GM18526 (cell line): ENCODE data around the gene TMED10.
A peak's percentile ranks its signal among the peaks of the same experiment; 100 is the strongest.

Source experiments
- POLR2A ChIP-seq: IDR thresholded peaks from 3 replicates; pipeline ENCODE4 v1.6.1; 2011; ENCODE audit not compliant: insufficient read length; ENCODE audit errors: extremely low read depth

TMED10 gene

DNA sequence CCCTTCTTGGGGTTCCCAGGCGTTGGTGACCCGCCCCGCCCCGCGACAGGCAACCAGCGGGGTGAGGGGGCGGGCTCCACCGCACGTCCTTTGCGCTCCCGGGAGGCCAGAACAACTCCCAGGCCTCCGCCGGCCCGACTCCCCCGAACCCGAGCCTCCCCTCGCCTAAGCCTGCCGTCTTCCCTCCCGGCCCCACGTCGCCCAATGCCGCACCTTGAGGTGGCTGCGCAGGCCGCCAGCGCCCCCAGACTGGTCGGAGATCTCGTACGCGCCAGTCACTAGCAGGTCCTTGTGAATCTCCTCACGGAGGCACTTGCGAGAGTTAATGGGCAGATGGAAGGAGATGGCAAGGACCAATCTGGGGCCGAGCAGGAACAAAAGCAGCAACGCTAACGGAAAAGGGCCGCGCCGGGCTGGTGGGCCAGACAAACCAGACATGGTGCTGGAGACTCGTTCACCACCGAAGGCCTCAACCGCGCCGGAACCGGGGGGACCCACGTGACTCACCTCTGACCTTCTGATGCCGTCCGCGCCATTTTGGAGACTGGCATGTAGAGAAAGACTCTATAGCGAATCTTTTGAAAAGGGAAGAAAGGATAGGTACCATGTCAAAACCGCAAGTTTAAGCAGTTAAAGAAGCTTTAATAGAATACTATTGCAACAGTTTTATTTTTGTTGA, at the start of gene TMED10:
Gene TMED10, minus strand, starts transcription at position 471 of the 679 bp plus-strand sequence. Its CDS starts 33 bp downstream, at position 438.
- TF ChIP-seq POLR2A: peak; percentile 35

DNA sequence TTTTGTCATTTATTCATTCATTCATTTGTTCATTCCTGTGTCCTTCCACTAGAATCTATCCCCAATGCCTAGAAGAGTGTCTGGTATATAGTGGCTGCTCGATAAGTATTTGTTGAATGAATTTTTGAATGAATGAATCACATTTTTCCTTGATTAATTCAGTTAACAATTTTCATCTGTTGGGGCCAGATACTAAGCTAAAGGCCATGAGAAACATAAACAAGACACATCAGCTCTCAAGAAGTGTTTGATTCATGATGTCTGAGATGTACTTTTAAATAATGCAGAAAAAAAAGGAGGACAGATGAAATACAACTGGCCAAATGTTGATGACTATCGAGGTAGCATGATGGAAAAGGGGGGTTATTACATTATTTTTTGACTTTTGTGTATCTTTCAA, 48.1 kb upstream of the TMED10 start:
- no peak for TF ChIP-seq POLR2A

GRCh38 chr14:75223664-75224154, 47.3 kb upstream of the TMED10 start:
- TF ChIP-seq POLR2A: no peak

- no peak for TF ChIP-seq POLR2A
These were observed 45.8 kb upstream of the TMED10 start for GRCh38 chr14:75222208-75222701.

DNA sequence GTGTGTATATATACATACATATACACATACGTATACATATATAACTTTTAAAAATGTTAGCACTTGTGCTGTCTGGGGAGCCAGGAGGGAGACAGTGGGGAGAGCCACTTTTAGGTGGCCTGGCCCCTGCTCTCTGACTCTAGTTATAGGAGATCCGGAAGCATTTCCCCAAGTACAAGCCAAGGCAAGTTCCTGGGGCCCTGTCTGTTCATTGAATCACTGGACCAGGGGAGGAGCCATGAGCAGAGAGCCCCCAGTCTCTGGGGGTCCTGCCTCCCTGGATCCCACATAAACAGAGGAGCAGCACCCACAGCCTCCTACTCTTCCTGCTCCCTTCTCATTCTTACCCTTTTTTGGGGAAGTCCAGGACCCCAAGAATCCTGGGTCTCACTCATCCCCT, 45.4 kb upstream of the TMED10 start:
- TF ChIP-seq POLR2A: no peak

- no peak for TF ChIP-seq POLR2A
These were observed 43.7 kb upstream of the TMED10 start for GRCh38 chr14:75220156-75220555.

GRCh38 chr14:75217508-75218206, 41.2 kb upstream of the TMED10 start:
- no peak for TF ChIP-seq POLR2A

- TF ChIP-seq POLR2A: no peak
These were observed 40.1 kb upstream of the TMED10 start for GRCh38 chr14:75216427-75217006.

DNA sequence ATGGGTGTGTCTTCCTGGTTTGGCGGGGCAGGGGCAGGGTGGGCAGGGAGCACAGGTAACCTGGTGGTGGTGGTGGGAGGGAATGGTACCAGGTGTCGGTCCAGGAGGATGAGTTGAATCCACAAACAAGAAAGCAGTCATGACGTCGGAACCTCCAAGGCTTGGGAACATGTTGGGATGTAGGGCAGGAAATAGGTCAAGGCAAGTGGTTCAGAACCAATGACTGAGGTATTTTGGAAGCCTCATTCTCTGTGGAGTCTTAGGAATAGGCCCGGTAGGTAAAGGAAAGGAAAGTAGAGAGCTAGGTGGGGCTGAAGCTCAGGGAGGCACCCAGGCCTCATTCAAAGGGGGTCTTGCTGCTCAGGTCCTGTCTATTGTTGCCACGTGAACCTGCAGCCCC, 39.1 kb upstream of the TMED10 start:
- TF ChIP-seq POLR2A: no peak

- no peak for TF ChIP-seq POLR2A
These were observed 38.1 kb upstream of the TMED10 start for GRCh38 chr14:75214558-75214957.

DNA sequence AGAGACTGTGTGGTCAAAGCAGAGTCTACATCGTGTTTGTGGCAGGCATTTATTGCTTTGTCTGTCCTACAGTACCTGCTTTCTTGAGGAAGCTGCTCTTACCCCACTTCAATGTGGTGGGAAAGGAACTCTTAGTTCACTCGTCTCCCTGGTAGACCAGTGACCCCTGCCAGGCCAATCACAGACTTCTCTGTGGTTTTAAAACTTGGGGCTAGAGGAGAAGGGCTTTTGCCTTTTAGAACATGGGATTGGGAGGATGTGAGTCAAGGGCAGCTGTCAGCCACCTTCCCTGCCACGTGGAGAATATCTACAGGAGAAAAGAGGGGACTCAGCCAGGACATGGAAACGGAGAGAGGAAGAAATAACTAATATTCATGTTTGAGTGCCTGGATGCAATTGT, 36.8 kb upstream of the TMED10 start:
- no peak for TF ChIP-seq POLR2A

DNA sequence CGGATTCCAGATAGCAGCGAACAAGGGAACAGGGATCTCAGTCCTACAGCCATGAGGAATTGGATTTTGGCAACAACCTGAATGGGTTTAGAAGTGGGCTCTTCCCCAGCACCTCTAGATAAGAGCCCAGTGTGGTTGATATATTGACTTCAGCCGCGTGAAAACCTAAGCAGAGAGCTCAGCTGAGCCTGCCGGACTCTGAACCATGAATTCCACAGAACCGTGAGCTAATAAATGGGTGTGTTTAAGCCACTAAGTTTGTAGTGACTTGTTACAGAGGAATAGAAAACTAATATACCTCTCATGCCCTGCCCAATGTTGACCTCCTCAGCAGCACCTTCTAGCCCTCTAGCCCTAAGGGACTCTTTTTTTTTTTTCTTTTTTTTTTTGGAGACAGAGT, 32.4 kb upstream of the TMED10 start:
- no peak for TF ChIP-seq POLR2A

DNA sequence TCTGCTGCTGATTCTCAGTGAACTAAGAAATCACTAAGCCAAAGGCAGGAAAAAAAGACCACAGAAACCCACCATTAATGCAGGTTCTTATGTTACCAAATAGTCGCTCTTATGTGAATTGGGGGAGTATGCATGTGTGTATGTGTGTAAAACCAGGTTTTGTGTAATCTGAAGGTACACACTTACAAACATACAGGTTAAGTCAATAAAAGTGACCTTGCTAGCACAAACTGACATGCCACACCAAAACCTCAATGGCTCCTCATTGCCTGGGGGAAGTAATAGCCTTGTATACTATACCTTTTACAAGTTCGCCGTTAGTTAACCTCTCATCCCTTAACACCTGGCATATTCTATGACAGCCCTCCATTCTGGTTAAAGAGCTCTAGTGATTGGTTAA, 29.8 kb upstream of the TMED10 start:
- TF ChIP-seq POLR2A: no peak

GRCh38 chr14:75205591-75205990, 29.2 kb upstream of the TMED10 start:
- TF ChIP-seq POLR2A: no peak

DNA sequence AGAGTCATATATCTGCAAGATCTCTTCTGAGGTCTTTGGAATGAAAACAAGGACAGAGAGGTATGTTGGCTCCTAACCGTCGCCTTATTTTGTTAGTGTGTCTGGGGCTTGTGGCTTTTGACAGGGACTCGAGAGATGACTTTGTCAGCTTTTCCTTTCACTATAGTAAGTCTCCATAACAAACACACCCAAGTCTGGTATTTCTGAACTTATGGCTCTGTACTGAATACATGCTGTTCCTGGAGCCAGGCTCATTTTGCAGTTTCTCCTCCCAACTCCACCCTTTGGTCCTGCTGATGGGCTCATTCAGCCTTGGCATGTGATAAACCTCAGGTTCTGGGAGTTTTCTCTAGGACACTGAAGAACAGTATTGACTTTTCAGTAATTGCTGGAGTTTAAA, 27.7 kb upstream of the TMED10 start:
- TF ChIP-seq POLR2A: no peak

DNA sequence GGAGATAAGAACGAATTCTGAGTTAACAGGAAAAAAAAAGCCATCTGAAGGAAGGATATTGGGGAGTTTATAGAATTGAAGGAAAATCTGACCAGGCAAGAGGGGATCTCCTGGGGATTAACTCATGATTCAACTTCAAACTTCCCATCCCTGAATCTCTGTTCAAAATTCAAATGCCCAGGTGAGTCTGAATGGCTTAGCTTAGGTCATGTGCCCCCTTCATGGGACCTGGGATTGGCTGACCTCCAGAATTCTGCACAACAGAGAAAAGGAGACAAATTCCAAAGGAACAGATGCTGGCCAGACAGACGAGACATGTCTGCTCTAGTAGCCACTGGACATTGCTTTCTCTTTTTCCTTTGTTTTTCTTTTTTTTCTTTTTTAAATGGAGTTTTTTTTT, 26.2 kb upstream of the TMED10 start:
- no peak for TF ChIP-seq POLR2A
